HG03575 (cell line): ENCODE results near the gene CPNE1.
"Not testable (repeated sequence)": the region's sequence is repeated elsewhere in the genome, so short reads cannot be mapped to it uniquely, and the experiment has no call there.

Source experiments
- ATAC-seq: cut with Tn5 transposase; IDR thresholded peaks from one replicate; pipeline ENCODE4 v1.9.1; 2021; ENCODE audit not compliant: unreplicated experiment, insufficient number of reproducible peaks, low FRiP score; ENCODE audit errors: extremely low read depth

Gene CPNE1

GRCh38 chr20:35664466-35665206 is at the start of gene CPNE1, which contains the start of gene RBM12:
TSS of gene CPNE1 (minus strand) at chr20:35664900. CDS start at chr20:35632923, 31,977 bp downstream.
TSS of gene RBM12 (minus strand) at chr20:35664900. CDS start at chr20:35655322, 9,578 bp downstream.
- ATAC-seq, result no peak

GRCh38 chr20:35714127-35714526 is 49.4 kb upstream of the CPNE1 start:
- no peak for ATAC-seq

GRCh38 chr20:35713120-35713519 is 48.4 kb upstream of the CPNE1 start:
- ATAC-seq, result not testable (repeated sequence)

- ATAC-seq, result no peak
Observed at GRCh38 chr20:35711588-35712209, 47.0 kb upstream of the CPNE1 start.

- ATAC-seq, result no peak
Observed at GRCh38 chr20:35710884-35711587, 46.3 kb upstream of the CPNE1 start.

GRCh38 chr20:35710039-35710438 is 45.3 kb upstream of the CPNE1 start:
- ATAC-seq, result no peak

GRCh38 chr20:35709259-35709658 is 44.6 kb upstream of the CPNE1 start:
- no peak for ATAC-seq

- ATAC-seq, result no peak
Observed at GRCh38 chr20:35708502-35708901, 43.8 kb upstream of the CPNE1 start.

- ATAC-seq, result not testable (repeated sequence)
Observed at GRCh38 chr20:35706591-35707529, 42.2 kb upstream of the CPNE1 start.

- ATAC-seq, result not testable (repeated sequence)
Observed at GRCh38 chr20:35705894-35706293, 41.2 kb upstream of the CPNE1 start.

GRCh38 chr20:35704514-35705261 is 40.0 kb upstream of the CPNE1 start:
- ATAC-seq, result no peak

- ATAC-seq, result no peak
Observed at GRCh38 chr20:35702824-35703695, 38.4 kb upstream of the CPNE1 start.

GRCh38 chr20:35702051-35702823 is 37.5 kb upstream of the CPNE1 start:
- no peak for ATAC-seq

GRCh38 chr20:35700625-35701148 is 36.0 kb upstream of the CPNE1 start:
- no peak for ATAC-seq

GRCh38 chr20:35699957-35700624 is 35.4 kb upstream of the CPNE1 start:
- no peak for ATAC-seq
